Gastrocnemius medialis (tissue), 4 donors: ENCODE results near the gene LHX6. TPM values are rescaled to one million over a fixed set of nuclear protein-coding genes. Genes with fewer than 3 reads are reported as not detected.

Source experiments
- ATAC-seq, 2 donors: fragments of 150-250 bp; one replicate each; pipeline ENCODE4 v1.9.1; 2016
- DNase-seq, 2 donors: peaks; one replicate each; pipeline ENCODE4 v3.0.0-alpha.2; 2019
- H3K27ac ChIP-seq, 4 donors: fragments of 200-600 bp; sonication (generic); 1 replicate in 1 of 4; 2 replicates in 3 of 4; pipeline ENCODE4 v1.5.1; 2016 to 2018; ENCODE audit warnings: mild to moderate bottlenecking in 2 of 4, moderate library complexity in 1 of 4
- H3K27me3 ChIP-seq, 3 donors: fragments of 200-600 bp; sonication (generic) in 2 of 3; 1 replicate in 1 of 3; 2 replicates in 2 of 3; pipeline versions ENCODE4 v1.5.1 to v1.6.0; 2016 to 2019; ENCODE audit warnings: mild to moderate bottlenecking in 1 of 3, moderate library complexity in 1 of 3
- H3K36me3 ChIP-seq, 2 donors: fragments of 200-600 bp; sonication (generic) in 1 of 2; one replicate each; pipeline ENCODE4 v1.5.1; 2017 to 2018
- H3K4me1 ChIP-seq, 2 donors: fragments of 200-600 bp; sonication (generic) in 1 of 2; one replicate each; pipeline ENCODE4 v1.5.1; 2016 to 2017; ENCODE audit warnings: mild to moderate bottlenecking in 2 of 2
- H3K4me3 ChIP-seq, 4 donors: fragments of 200-600 bp; sonication (generic) in 3 of 4; 1 replicate in 1 of 4; 2 replicates in 3 of 4; pipeline ENCODE4 v1.5.1; 2016 to 2019; ENCODE audit warnings: mild to moderate bottlenecking in 2 of 4
- H3K9me3 ChIP-seq, 3 donors: fragments of 200-600 bp; sonication (generic) in 2 of 3; 1 replicate in 1 of 3; 2 replicates in 2 of 3; pipeline ENCODE4 v1.5.1; 2016 to 2019
- POLR2A ChIP-seq, 2 donors: fragments of 450-650 bp; IDR thresholded peaks; one replicate each; pipeline ENCODE4 v1.6.1; 2017; ENCODE audit warnings: antibody characterized with exemption in 2 of 2, mild to moderate bottlenecking in 2 of 2, moderate library complexity in 2 of 2
- in situ Hi-C, 4 donors: fragments of 200-750 bp; cut with MboI; loops; one replicate each; pipeline versions ENCODE4 v1.15.0 to v1.8.0; 2017; ENCODE audit warnings: low sequenced_read_pairs in 4 of 4
- intact Hi-C: fragments of 100-400 bp; cut with DNase I; formaldehyde crosslinking; loops from one replicate; pipeline ENCODE4 v1.15.1; 2023; ENCODE audit warnings: low total_unique reads
- total RNA-seq, 4 donors: library from RNA; depleted of rRNA; stranded (reverse); fragments of >200 nt; gene quantifications; one replicate each; pipeline versions ENCODE4 v1.1.0 to v1.2.3, GENCODE V29; 2016
- TF ChIP-seq, protein P1 (sequence below), 5 experiments: fragments of 450-650 bp in 3 of 5; fragments of 200-600 bp in 2 of 5; sonication (generic) in 2 of 5; IDR thresholded peaks in 4 of 5; conservative IDR thresholded peaks in 1 of 5; 1 replicate in 4 of 5; 2 replicates in 1 of 5; pipeline ENCODE4 v1.5.1; 2016 to 2019; ENCODE audit warnings: antibody characterized with exemption in 5 of 5, mild to moderate bottlenecking in 3 of 5, moderate library complexity in 3 of 5

Gene LHX6
- total RNA-seq, 4 donors from 2014 or later = 0.83 to 4.5 (median 1.7) TPM

DNA sequence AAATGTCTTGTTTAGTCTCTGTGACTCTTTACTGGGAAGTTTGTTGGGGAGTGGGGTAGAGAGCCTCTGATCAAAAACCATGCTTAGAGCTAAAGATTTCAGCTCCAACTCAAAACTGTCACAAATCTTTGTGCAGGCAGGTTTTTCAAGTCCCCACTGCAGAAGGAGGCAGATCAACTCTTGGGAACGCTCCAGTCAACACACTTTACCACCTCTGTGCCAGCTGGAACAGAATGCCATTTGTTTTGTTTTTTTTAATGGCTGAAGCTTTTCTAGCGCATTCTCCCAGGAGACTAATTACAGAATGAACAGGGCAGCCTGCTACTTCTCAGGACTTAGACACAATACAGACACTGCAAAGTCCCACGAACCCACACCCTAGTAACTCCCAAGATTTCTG is 17.9 kb upstream of the LHX6 start:
- H3K4me3 ChIP-seq = no peak overlapping the region
- H3K36me3 ChIP-seq = peaks cover 5 to 79% of the 10 kb centered on the region in 2 donors
- H3K27me3 ChIP-seq = no peaks in the 10 kb centered on the region
- intact Hi-C loops = no loop called here
- DNase-seq = no peak
- in situ Hi-C loops = no loop called here
- H3K9me3 ChIP-seq = no peaks in the 10 kb centered on the region
- peaks cover 7 to 9% of the 10 kb centered on the region in 2 donors for H3K4me1 ChIP-seq
- TF ChIP-seq POLR2A (IDR thresholded peaks at IDR 0.05) = no peak
- TF ChIP-seq, protein P1, sequence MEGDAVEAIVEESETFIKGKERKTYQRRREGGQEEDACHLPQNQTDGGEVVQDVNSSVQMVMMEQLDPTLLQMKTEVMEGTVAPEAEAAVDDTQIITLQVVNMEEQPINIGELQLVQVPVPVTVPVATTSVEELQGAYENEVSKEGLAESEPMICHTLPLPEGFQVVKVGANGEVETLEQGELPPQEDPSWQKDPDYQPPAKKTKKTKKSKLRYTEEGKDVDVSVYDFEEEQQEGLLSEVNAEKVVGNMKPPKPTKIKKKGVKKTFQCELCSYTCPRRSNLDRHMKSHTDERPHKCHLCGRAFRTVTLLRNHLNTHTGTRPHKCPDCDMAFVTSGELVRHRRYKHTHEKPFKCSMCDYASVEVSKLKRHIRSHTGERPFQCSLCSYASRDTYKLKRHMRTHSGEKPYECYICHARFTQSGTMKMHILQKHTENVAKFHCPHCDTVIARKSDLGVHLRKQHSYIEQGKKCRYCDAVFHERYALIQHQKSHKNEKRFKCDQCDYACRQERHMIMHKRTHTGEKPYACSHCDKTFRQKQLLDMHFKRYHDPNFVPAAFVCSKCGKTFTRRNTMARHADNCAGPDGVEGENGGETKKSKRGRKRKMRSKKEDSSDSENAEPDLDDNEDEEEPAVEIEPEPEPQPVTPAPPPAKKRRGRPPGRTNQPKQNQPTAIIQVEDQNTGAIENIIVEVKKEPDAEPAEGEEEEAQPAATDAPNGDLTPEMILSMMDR (IDR thresholded peaks at IDR 0.05 in 4 of 5, conservative IDR thresholded peaks at IDR 0.05 in 1 of 5) = no peak
- ATAC-seq = no peak
- no peak overlapping the region for H3K27ac ChIP-seq

DNA sequence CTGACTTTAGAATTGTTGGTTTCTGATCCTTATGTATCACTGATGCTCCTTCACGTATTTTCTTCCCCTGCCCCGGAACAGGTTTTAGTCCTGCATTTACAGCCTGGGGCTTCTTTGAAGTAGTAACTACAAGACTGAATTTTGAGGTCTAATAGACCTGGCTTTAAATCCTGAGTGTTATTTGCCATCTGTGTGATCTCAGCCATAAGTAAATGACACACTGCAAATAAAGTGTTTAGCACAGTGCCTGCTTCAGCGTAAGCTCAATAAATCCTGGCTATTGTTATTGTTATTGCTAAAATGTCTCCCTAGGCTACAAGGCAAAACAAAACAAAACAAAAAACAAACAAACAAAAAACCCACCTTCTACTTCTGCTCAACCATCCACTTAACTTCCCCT is 15.6 kb upstream of the LHX6 start:
- in situ Hi-C loops (no loop called here), intact Hi-C loops (no loop called here)
- H3K27me3 ChIP-seq = no peaks in the 10 kb centered on the region
- ATAC-seq (no peak), DNase-seq (no peak)
- no peak overlapping the region for H3K27ac ChIP-seq
- TF ChIP-seq, protein P1 (IDR thresholded peaks at IDR 0.05 in 4 of 5, conservative IDR thresholded peaks at IDR 0.05 in 1 of 5) = no peak
- TF ChIP-seq POLR2A (IDR thresholded peaks at IDR 0.05) = no peak
- H3K36me3 ChIP-seq = peaks cover 5 to 86% of the 10 kb centered on the region in 2 donors
- H3K4me3 ChIP-seq = no peak overlapping the region
- H3K9me3 ChIP-seq = no peaks in the 10 kb centered on the region
- H3K4me1 ChIP-seq = peaks cover 7 to 9% of the 10 kb centered on the region in 2 donors

DNA sequence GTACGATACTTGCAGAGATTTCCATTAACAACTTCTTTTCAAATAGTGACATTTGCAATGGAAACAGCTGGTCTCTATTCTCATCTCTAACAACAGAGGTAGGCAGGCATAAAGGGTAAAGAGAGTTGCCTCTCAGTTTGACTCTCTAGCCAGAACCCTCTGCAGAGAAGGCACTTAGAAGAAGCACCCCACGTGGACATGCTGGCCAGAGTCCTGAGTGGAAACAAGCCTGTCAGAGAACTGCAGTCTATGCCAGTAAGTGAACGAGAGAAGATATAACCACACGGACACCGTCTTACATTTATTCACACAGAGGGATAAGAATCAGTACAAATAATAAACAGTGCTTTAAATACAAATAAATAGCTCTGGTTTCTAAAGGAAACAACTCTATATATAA is 11.0 kb upstream of the LHX6 start:
- intact Hi-C loops = no loop called here
- ATAC-seq = peak in 1 of 2 donors; percentile 82

DNA sequence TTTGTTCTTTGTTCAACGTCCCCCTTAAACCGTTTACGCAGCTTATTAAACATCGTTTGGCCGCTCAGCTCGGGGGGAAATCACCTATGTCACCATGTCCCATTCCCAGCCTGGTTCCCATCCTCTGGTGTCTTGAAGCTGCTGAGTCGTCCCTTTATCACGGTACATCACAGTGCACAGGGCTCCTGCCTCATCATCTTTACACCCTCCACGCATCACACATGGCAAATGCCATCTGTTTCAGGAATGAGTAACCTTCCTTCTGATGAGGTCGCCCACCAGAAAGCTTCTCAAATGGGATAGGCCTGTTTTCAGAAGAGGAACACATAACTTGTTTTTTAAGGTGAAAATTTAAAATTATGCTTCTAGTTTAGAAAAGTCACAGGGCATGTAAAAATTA is 7.9 kb upstream of the LHX6 start:
- intact Hi-C loops (no loop called here), in situ Hi-C loops (no loop called here)

More for the DNA sequence above, 11.0 kb upstream of the LHX6 start:
- H3K27me3 ChIP-seq = no peaks in the 10 kb centered on the region
- in situ Hi-C loops = no loop called here
- peak in 1 of 2 donors; percentile 28 for DNase-seq
- TF ChIP-seq, protein P1 (IDR thresholded peaks at IDR 0.05 in 4 of 5, conservative IDR thresholded peaks at IDR 0.05 in 1 of 5) = no peak
- no peak for TF ChIP-seq POLR2A (IDR thresholded peaks at IDR 0.05)
- no peak overlapping the region for H3K4me3 ChIP-seq
- H3K4me1 ChIP-seq = no peaks in the 10 kb centered on the region
- no peaks in the 10 kb centered on the region for H3K9me3 ChIP-seq
- H3K36me3 ChIP-seq = peaks cover 0 to 58% of the 10 kb centered on the region in 2 donors
- H3K27ac ChIP-seq = no peak overlapping the region

More for the DNA sequence above, 7.9 kb upstream of the LHX6 start:
- DNase-seq = no peak
- Histone ChIP-seq H3K36me3 (peaks cover 0 to 29% of the 10 kb centered on the region in 2 donors), H3K9me3 (no peaks in the 10 kb centered on the region), H3K4me3 (no peak overlapping the region), H3K27me3 (no peaks in the 10 kb centered on the region), H3K27ac (no peak overlapping the region), H3K4me1 (no peaks in the 10 kb centered on the region)
- TF ChIP-seq, protein P1 (IDR thresholded peaks at IDR 0.05 in 4 of 5, conservative IDR thresholded peaks at IDR 0.05 in 1 of 5) = no peak
- TF ChIP-seq POLR2A (IDR thresholded peaks at IDR 0.05) = no peak
- no peak for ATAC-seq
